Mesodermal cell (in vitro differentiated cells): ENCODE results near the gene CD47.

Experiments used
- H3K27ac ChIP-seq: 2 replicates; pipeline ENCODE4 v1.7.0; 2013; ENCODE audit warnings: mild to moderate bottlenecking, low read depth, low read length, moderate library complexity; ENCODE audit not compliant: severe bottlenecking
- H3K36me3 ChIP-seq: 2 replicates; pipeline ENCODE4 v1.7.1; 2013; ENCODE audit warnings: mild to moderate bottlenecking, low read length, moderate library complexity; ENCODE audit not compliant: control insufficient read depth, insufficient read depth
- H3K4me1 ChIP-seq: one replicate; pipeline ENCODE4 v1.7.1; 2013; ENCODE audit warnings: mild to moderate bottlenecking, low read length; ENCODE audit not compliant: insufficient read depth, control insufficient read depth, poor library complexity, severe bottlenecking
- H3K4me3 ChIP-seq: 2 replicates; pipeline ENCODE4 v1.7.0; 2013; ENCODE audit warnings: low read length, control low read depth, mild to moderate bottlenecking; ENCODE audit not compliant: insufficient read depth, poor library complexity, severe bottlenecking; ENCODE audit errors: extremely low read depth
- H3K9me3 ChIP-seq: 2 replicates; pipeline ENCODE4 v1.7.1; 2013; ENCODE audit warnings: mild to moderate bottlenecking, low read length, moderate library complexity; ENCODE audit not compliant: control insufficient read depth
- WGBS, 2 experiments: methylation state at CpG; one replicate each; pipeline ENCODE4 v1.1.5; 2013; ENCODE audit warnings: missing lambda C conversion rate in 2 of 2; ENCODE audit not compliant: insufficient coverage in 2 of 2; 5-methylcytosine and 5-hydroxymethylcytosine counted together

Gene CD47

GRCh38 chr3:108047987-108048386 is 42.8 kb downstream of the CD47 start:
- H3K4me1 ChIP-seq: no peaks in the 10 kb centered on the region
- H3K27ac ChIP-seq: no peak overlapping the region
- no CpG with 5 or more reads among the region's 1 CpG for WGBS, 2 experiments
- no peaks in the 10 kb centered on the region for H3K9me3 ChIP-seq
- H3K4me3 ChIP-seq: no peak overlapping the region
- H3K36me3 ChIP-seq: no peaks in the 10 kb centered on the region

- H3K4me3 ChIP-seq: no peak overlapping the region
- 80% methylated on average over 1 of the region's 1 CpG; no CpG with 5 or more reads in 1 of the 2 experiments for WGBS, 2 experiments
- no peak overlapping the region for H3K27ac ChIP-seq
- H3K9me3 ChIP-seq: no peaks in the 10 kb centered on the region
- H3K36me3 ChIP-seq: no peaks in the 10 kb centered on the region
- H3K4me1 ChIP-seq: no peaks in the 10 kb centered on the region
Measured at GRCh38 chr3:108046247-108046646, 44.6 kb downstream of the CD47 start.

GRCh38 chr3:108044699-108045098 is 46.1 kb downstream of the CD47 start:
- no peak overlapping the region for H3K27ac ChIP-seq
- no peaks in the 10 kb centered on the region for H3K36me3 ChIP-seq
- H3K4me3 ChIP-seq: no peak overlapping the region
- H3K9me3 ChIP-seq: no peaks in the 10 kb centered on the region
- H3K4me1 ChIP-seq: no peaks in the 10 kb centered on the region

- 91 to 94% methylated on average over 3 of the region's 8 CpGs for WGBS, 2 experiments
- no peaks in the 10 kb centered on the region for H3K36me3 ChIP-seq
- H3K4me1 ChIP-seq: peaks cover 2% of the 10 kb centered on the region
- no peak overlapping the region for H3K27ac ChIP-seq
- H3K4me3 ChIP-seq: no peak overlapping the region
- no peaks in the 10 kb centered on the region for H3K9me3 ChIP-seq
Measured at GRCh38 chr3:108042300-108042699, 48.5 kb downstream of the CD47 start.

GRCh38 chr3:108041253-108041652 is 49.6 kb downstream of the CD47 start:
- no peaks in the 10 kb centered on the region for H3K36me3 ChIP-seq
- H3K9me3 ChIP-seq: no peaks in the 10 kb centered on the region
- no peak overlapping the region for H3K4me3 ChIP-seq
- peaks cover 10% of the 10 kb centered on the region for H3K4me1 ChIP-seq
- H3K27ac ChIP-seq: no peak overlapping the region
- no CpG with 5 or more reads among the region's 1 CpG for WGBS, 2 experiments

GRCh38 chr3:108037770-108038169 is 53.1 kb downstream of the CD47 start:
- H3K4me1 ChIP-seq: peaks cover 19% of the 10 kb centered on the region
- WGBS, 2 experiments: 67 to 75% methylated on average over 2 of the region's 3 CpGs
- H3K9me3 ChIP-seq: no peaks in the 10 kb centered on the region
- no peaks in the 10 kb centered on the region for H3K36me3 ChIP-seq
- H3K4me3 ChIP-seq: no peak overlapping the region
- H3K27ac ChIP-seq: no peak overlapping the region

GRCh38 chr3:108036984-108037741 is 53.7 kb downstream of the CD47 start:
- no peaks in the 10 kb centered on the region for H3K9me3 ChIP-seq
- no peak overlapping the region for H3K27ac ChIP-seq
- no peaks in the 10 kb centered on the region for H3K36me3 ChIP-seq
- 88% methylated on average over 5 to 11 of the region's 12 CpGs for WGBS, 2 experiments
- no peak overlapping the region for H3K4me3 ChIP-seq
- peaks cover 19% of the 10 kb centered on the region for H3K4me1 ChIP-seq

- no CpG with 5 or more reads among the region's 1 CpG for WGBS, 2 experiments
- Histone ChIP-seq H3K27ac (no peak overlapping the region), H3K9me3 (no peaks in the 10 kb centered on the region), H3K36me3 (no peaks in the 10 kb centered on the region), H3K4me3 (no peak overlapping the region), H3K4me1 (peaks cover 22% of the 10 kb centered on the region)
Measured at GRCh38 chr3:108036401-108036800, 54.4 kb downstream of the CD47 start.

GRCh38 chr3:108035751-108036150 is 55.1 kb downstream of the CD47 start:
- 63 to 90% methylated on average over 4 of the region's 4 CpGs for WGBS, 2 experiments
- peak overlapping the region; percentile 3 for H3K27ac ChIP-seq

GRCh38 chr3:108031895-108032294 is 58.9 kb downstream of the CD47 start:
- peaks cover 24% of the 10 kb centered on the region for H3K4me1 ChIP-seq
- 100% methylated on average over 1 of the region's 2 CpGs; no CpG with 5 or more reads in 1 of the 2 experiments for WGBS, 2 experiments
- H3K27ac ChIP-seq: no peak overlapping the region
- H3K4me3 ChIP-seq: no peak overlapping the region
- H3K9me3 ChIP-seq: no peaks in the 10 kb centered on the region
- H3K36me3 ChIP-seq: no peaks in the 10 kb centered on the region

More at GRCh38 chr3:108035751-108036150, 55.1 kb downstream of the CD47 start:
- Histone ChIP-seq H3K36me3 (no peaks in the 10 kb centered on the region), H3K9me3 (no peaks in the 10 kb centered on the region), H3K4me3 (no peak overlapping the region), H3K4me1 (peaks cover 22% of the 10 kb centered on the region)

- peaks cover 19% of the 10 kb centered on the region for H3K4me1 ChIP-seq
- 90 to 94% methylated on average over 4 to 5 of the region's 5 CpGs for WGBS, 2 experiments
- no peaks in the 10 kb centered on the region for H3K36me3 ChIP-seq
Measured at GRCh38 chr3:108030960-108031359, 59.9 kb downstream of the CD47 start.

More at GRCh38 chr3:108030960-108031359, 59.9 kb downstream of the CD47 start:
- Histone ChIP-seq H3K4me3 (no peak overlapping the region), H3K27ac (no peak overlapping the region), H3K9me3 (no peaks in the 10 kb centered on the region)
